BJ (cell line): ENCODE results near the gene ARHGAP21. TPM values are rescaled to one million over a fixed set of nuclear protein-coding genes. Genes with fewer than 3 reads are reported as not detected.
A peak's percentile ranks its signal among the peaks of the same experiment; 100 is the strongest.
"Not testable (repeated sequence)": the region's sequence is repeated elsewhere in the genome, so short reads cannot be mapped to it uniquely, and the experiment has no call there.

ENCODE experiments used
- CTCF ChIA-PET: fragments of 350-600 bp; formaldehyde crosslinking; extraction: SDS; loops from one replicate; lab custom pipeline; 2021; ENCODE audit warnings: antibody characterized with exemption, inconsistent platforms; lab: Yijun Ruan, JAX
- POLR2A ChIA-PET: fragments of 300-600 bp; sonication (Branson Sonifier 250); formaldehyde crosslinking; extraction: SDS; loops from one replicate; lab custom pipeline; 2021; ENCODE audit warnings: antibody characterized with exemption; lab: Charles Lee
- DNase-seq: peaks from one replicate; pipeline ENCODE4 v3.0.0-alpha.2; 2011; ENCODE audit warnings: low read depth
- H3K27me3 ChIP-seq: 2 replicates; pipeline ENCODE4 v1.6.0; 2011; ENCODE audit warnings: low read length; ENCODE audit not compliant: control insufficient read depth, insufficient read depth
- H3K36me3 ChIP-seq: 2 replicates; pipeline ENCODE4 v1.5.1; 2011; ENCODE audit warnings: low read length; ENCODE audit not compliant: control insufficient read depth, insufficient read depth
- H3K4me3 ChIP-seq: 2 replicates; pipeline ENCODE4 v1.5.1; 2011; ENCODE audit warnings: low read depth, mild to moderate bottlenecking, control low read depth, low read length
- polyA plus RNA-seq: library from polyadenylated mRNA; depleted of rRNA; stranded (reverse); fragments of >200 nt; gene quantifications from 2 replicates; pipeline ENCODE4 v1.2.3, GENCODE V29; 2011
- TF ChIP-seq, protein P1 (sequence below): IDR thresholded peaks from 2 replicates; pipeline ENCODE4 v1.5.1; 2011; ENCODE audit warnings: low read depth, mild to moderate bottlenecking, control low read depth, inconsistent platforms, low read length, moderate library complexity; ENCODE audit not compliant: insufficient read depth

Gene ARHGAP21
- polyA plus RNA-seq, 1 experiment = 75.8 TPM

DNA sequence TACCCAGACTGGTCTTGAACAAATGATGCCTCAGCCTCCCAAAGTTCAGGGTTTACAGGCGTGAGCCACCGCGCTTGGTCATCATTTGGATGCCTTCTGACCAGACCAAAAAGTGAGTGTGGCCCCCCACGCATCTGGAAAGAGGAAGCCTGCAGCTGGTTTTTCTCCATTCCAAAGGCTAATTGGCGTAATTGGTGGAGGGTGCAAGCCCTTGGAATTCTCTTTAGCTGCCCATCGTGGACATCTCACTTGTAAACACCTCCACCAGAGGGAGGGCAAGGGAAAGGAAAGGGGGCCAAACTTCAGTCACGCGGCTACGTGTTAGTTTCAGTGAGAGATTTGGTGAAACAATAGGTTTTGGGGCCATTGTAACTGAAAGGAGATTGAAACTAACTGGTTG lies 4.1 kb upstream of the ARHGAP21 start:
- TF ChIP-seq, protein P1, sequence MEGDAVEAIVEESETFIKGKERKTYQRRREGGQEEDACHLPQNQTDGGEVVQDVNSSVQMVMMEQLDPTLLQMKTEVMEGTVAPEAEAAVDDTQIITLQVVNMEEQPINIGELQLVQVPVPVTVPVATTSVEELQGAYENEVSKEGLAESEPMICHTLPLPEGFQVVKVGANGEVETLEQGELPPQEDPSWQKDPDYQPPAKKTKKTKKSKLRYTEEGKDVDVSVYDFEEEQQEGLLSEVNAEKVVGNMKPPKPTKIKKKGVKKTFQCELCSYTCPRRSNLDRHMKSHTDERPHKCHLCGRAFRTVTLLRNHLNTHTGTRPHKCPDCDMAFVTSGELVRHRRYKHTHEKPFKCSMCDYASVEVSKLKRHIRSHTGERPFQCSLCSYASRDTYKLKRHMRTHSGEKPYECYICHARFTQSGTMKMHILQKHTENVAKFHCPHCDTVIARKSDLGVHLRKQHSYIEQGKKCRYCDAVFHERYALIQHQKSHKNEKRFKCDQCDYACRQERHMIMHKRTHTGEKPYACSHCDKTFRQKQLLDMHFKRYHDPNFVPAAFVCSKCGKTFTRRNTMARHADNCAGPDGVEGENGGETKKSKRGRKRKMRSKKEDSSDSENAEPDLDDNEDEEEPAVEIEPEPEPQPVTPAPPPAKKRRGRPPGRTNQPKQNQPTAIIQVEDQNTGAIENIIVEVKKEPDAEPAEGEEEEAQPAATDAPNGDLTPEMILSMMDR = peak; percentile 23; the same call in 1 of the 2 replicates
- Histone ChIP-seq H3K27me3 (no peaks in the 10 kb centered on the region), H3K36me3 (no peaks in the 10 kb centered on the region), H3K4me3 (no peak overlapping the region)
- ChIA-PET POLR2A (no interaction called here), CTCF (interaction anchor here (1.1 to 1.9 kb wide), 3 partner anchors 85 to 354 kb away, joined by 3 to 6 read pairs (median 5); no protein-coding TSS in a partner anchor)
- no peak for DNase-seq

DNA sequence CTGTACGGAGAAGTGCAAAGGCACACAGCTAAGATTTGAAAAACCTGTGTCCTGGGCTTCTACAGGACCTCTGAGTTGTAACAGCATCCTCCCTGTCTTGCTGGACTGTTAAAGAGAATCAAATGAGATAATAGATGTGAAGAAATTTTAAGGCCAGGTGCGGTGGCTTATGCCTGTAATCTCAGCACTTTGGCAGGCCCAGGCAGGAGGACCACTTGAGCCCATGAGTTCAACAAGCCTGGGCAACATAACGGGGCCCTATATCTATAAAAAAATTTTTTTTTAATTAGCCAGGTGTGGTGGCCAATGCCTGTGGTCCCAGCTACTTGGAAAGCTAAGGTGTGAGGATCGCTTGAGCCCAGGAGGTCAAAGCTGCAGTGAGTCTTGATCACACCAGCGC lies 2.9 kb upstream of the ARHGAP21 start:
- H3K36me3 ChIP-seq = no peaks in the 10 kb centered on the region
- ChIA-PET POLR2A (no interaction called here), CTCF (interaction anchor here (0.6 to 2.4 kb wide), 3 partner anchors 25 to 267 kb away, joined by 3 to 7 read pairs (median 3); no protein-coding TSS in a partner anchor)
- no peaks in the 10 kb centered on the region for H3K27me3 ChIP-seq
- DNase-seq = no peak
- no peak overlapping the region for H3K4me3 ChIP-seq
- TF ChIP-seq, protein P1 = no peak

DNA sequence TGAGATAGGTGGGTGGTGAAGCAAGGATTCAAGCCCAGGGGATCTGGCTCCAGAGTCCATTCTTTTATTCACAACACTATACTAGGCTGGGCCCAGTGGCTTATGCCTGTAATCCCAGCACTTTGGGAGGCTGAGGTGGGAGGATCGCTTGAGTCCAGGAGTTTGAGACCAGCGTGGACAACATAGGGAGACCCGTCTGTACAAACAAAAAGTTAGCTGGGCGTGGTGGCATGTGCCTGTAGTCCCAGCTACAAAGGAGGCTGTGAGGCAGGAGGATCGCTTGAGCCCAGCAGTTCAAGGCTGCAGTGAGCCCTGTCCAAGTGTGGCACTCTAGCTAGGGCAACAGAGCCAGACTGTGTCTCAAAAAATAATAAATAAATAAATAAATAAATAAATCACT lies 2.3 kb upstream of the ARHGAP21 start:
- DNase-seq, POLR2A ChIA-PET, H3K4me3 ChIP-seq, H3K27me3 ChIP-seq, H3K36me3 ChIP-seq: not testable (repeated sequence)
- CTCF ChIA-PET = interaction anchor here (1.3 to 2.4 kb wide), 3 partner anchors 25 to 355 kb away, joined by 5 to 7 read pairs (median 7); no protein-coding TSS in a partner anchor

DNA sequence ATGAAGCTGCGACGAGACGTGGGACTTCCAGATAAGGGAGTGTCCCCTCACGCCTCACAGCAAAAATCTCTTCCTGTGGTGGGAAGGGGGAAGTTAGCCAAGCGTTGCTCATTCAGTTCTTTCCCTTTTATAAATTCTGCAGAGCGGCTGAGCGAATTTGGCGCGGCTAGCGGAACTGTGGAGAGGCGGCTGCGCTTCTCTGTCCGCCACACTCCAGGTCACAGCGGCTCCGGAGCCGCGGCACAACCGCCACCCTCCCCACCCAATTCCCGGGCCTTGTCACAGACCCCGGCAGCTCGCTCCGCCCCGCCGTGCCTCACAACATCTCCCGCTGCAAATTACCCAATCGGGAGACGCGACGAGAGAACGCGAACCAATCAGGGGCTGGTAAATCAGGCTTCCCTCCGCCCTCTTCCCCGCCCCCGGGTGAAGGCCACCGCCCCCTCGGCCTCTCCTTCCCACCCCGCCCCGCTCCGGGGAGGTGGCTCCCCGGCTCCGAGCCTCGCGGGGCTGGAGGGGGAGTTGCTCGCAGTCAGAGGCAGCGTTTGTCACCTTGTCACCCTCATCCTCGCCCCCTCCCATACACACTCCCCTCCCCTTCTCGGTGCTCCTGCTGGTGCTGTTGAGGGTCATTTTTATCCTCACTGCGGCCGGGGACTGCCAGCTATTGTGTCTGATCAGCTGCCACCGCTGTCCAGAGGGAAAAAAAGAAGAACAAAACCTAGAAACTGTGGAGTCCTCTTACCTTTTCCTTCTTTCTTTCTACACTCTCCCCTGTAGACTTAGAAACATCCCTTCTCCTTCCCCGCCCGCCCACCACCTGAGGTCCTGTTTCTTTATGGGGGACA lies 918 bp upstream of the ARHGAP21 start:
- no peaks in the 10 kb centered on the region for H3K27me3 ChIP-seq
- H3K36me3 ChIP-seq = no peaks in the 10 kb centered on the region
- ChIA-PET POLR2A (interaction anchor here (0.7 to 1.1 kb wide), 2 partner anchors 34 to 472 kb away, joined by 3 to 13 read pairs; no protein-coding TSS in a partner anchor), CTCF (interaction anchor here (1.0 to 1.8 kb wide), 7 partner anchors 12 to 357 kb away, joined by 3 to 7 read pairs (median 4); no protein-coding TSS in a partner anchor)
- peak; percentile 81 for DNase-seq
- peak overlapping the region; percentile 57 for H3K4me3 ChIP-seq
- TF ChIP-seq, protein P1 = no peak

DNA sequence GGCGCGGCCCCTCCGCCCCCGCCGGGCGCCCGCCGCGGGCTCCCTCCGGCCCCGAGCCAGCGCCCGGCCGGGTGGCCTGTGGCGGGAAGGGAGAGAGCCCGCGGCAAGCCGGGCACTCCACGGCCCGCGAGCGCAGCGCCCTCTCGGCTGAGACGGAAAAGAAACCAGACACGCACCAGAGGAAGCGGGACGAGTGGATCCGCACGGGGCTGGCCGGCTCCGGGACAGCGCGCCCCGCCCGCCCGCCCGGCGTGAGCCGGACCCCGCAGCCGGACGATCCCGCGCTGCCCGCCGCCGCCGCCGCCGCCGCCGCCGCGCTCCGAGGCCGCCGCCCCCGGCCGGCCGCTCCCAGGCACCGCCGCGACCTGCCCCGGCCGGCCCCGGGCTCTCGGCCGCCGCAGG lies 300 bp downstream of the ARHGAP21 start:
- Histone ChIP-seq H3K36me3 (no peaks in the 10 kb centered on the region), H3K4me3 (peak overlapping the region; percentile 57), H3K27me3 (no peaks in the 10 kb centered on the region)
- ChIA-PET POLR2A (interaction anchor here (0.6 to 1.1 kb wide), 2 partner anchors 32 to 81 kb away, joined by 3 to 4 read pairs; no protein-coding TSS in a partner anchor), CTCF (interaction anchor here (1.2 to 1.6 kb wide), 4 partner anchors 80 to 358 kb away, joined by 3 to 4 read pairs (median 3); no protein-coding TSS in a partner anchor)
- no peak for DNase-seq
- TF ChIP-seq, protein P1 = no peak
